OCI-LY1 (cell line): Measurements from ENCODE around the gene SMCO2.

Source experiments
- EZH2 ChIP-seq: fragments of 200-600 bp; sonication (generic), shearing (Covaris generic); IDR thresholded peaks from 2 replicates; pipeline ENCODE4 v1.8.0; 2017; ENCODE audit warnings: borderline replicate concordance, mixed run types, mild to moderate bottlenecking, antibody characterized with exemption, low read length, moderate library complexity, mixed read lengths
- TF ChIP-seq, protein P1 (sequence below): fragments of 200-600 bp; sonication (generic), shearing (Covaris generic); IDR thresholded peaks from 2 replicates; pipeline ENCODE4 v1.5.1; 2017; ENCODE audit warnings: mild to moderate bottlenecking, antibody characterized with exemption, low read length, moderate library complexity, mixed read lengths

DNA sequence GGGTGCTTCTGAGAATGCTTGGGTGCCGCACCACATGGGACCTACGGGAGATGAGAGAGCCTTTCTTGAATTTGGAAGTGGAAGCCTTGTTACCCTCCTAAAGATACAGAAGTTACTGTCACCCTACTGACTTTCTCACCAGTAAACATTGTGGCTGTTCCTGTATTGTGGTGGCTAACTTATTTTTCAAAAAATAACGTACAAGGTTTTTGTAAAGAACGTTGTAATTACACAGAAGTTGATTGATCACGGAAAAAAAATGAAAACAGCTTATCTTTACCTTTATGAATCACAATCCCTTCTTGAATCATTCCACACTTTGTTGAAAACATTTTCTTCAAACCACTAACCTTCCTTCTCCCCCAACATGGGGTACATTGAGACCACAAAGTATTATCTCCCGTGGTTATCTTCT, 55.5 kb downstream of the SMCO2 start:
- TF ChIP-seq EZH2: no peak
- TF ChIP-seq, protein P1, sequence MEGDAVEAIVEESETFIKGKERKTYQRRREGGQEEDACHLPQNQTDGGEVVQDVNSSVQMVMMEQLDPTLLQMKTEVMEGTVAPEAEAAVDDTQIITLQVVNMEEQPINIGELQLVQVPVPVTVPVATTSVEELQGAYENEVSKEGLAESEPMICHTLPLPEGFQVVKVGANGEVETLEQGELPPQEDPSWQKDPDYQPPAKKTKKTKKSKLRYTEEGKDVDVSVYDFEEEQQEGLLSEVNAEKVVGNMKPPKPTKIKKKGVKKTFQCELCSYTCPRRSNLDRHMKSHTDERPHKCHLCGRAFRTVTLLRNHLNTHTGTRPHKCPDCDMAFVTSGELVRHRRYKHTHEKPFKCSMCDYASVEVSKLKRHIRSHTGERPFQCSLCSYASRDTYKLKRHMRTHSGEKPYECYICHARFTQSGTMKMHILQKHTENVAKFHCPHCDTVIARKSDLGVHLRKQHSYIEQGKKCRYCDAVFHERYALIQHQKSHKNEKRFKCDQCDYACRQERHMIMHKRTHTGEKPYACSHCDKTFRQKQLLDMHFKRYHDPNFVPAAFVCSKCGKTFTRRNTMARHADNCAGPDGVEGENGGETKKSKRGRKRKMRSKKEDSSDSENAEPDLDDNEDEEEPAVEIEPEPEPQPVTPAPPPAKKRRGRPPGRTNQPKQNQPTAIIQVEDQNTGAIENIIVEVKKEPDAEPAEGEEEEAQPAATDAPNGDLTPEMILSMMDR: no peak
